Mesenchymal stem cell (in vitro differentiated cells and primary cell): Measurements from ENCODE around the gene MOCOS.

Source experiments
- DNase-seq: peaks from one replicate; pipeline ENCODE4 v3.0.0-alpha.2; 2013
- H2AFZ ChIP-seq: one replicate; pipeline ENCODE4 v1.6.1; 2013; ENCODE audit warnings: low read depth, mild to moderate bottlenecking, control low read depth, inconsistent platforms, low read length, moderate library complexity
- H2AK5ac ChIP-seq: 2 replicates; pipeline ENCODE4 v1.6.1; 2013; ENCODE audit warnings: low read length, moderate library complexity, mild to moderate bottlenecking, inconsistent platforms; ENCODE audit not compliant: severe bottlenecking
- H2BK120ac ChIP-seq: one replicate; pipeline ENCODE4 v1.6.1; 2013; ENCODE audit warnings: low read depth, mild to moderate bottlenecking, inconsistent platforms, low read length, moderate library complexity
- H2BK12ac ChIP-seq, 2 experiments: one replicate each; pipeline ENCODE4 v1.6.1; 2013; ENCODE audit warnings: inconsistent platforms in 2 of 2, low read length in 2 of 2, mild to moderate bottlenecking in 2 of 2, moderate library complexity in 2 of 2, control low read depth in 1 of 2
- H2BK15ac ChIP-seq: one replicate; pipeline ENCODE4 v1.6.1; 2013; ENCODE audit warnings: mild to moderate bottlenecking, low read depth, inconsistent platforms; ENCODE audit not compliant: poor library complexity, severe bottlenecking
- H2BK5ac ChIP-seq: 2 replicates; pipeline ENCODE4 v1.6.1; 2013; ENCODE audit warnings: low read depth, mild to moderate bottlenecking, low read length, control low read depth, inconsistent platforms; ENCODE audit not compliant: poor library complexity, severe bottlenecking
- H3K14ac ChIP-seq, 2 experiments: one replicate each; pipeline ENCODE4 v1.6.1; 2013; ENCODE audit warnings: inconsistent platforms in 2 of 2, low read length in 2 of 2, control low read depth in 1 of 2, mild to moderate bottlenecking in 1 of 2, moderate library complexity in 1 of 2
- H3K18ac ChIP-seq, 2 experiments: one replicate each; pipeline ENCODE4 v1.6.1; 2013; ENCODE audit warnings: inconsistent platforms in 2 of 2, low read length in 2 of 2, control low read depth in 1 of 2, low read depth in 1 of 2, mild to moderate bottlenecking in 1 of 2
- H3K23ac ChIP-seq, 2 experiments: one replicate each; pipeline ENCODE4 v1.6.1; 2013; ENCODE audit warnings: inconsistent platforms in 2 of 2, low read length in 2 of 2, mild to moderate bottlenecking in 2 of 2, moderate library complexity in 2 of 2, control low read depth in 1 of 2
- H3K27ac ChIP-seq: 2 replicates; pipeline ENCODE4 v1.5.1; 2013; ENCODE audit warnings: mild to moderate bottlenecking, moderate library complexity, low read length, control low read depth, inconsistent platforms; ENCODE audit not compliant: poor library complexity, severe bottlenecking
- H3K27me3 ChIP-seq, 2 experiments: 2 replicates each; pipeline versions ENCODE4 v1.6.1 to v1.7.0; 2013; ENCODE audit warnings: low read length in 2 of 2, mild to moderate bottlenecking in 2 of 2, moderate library complexity in 2 of 2, control low read depth in 1 of 2, inconsistent platforms in 1 of 2; ENCODE audit not compliant: control insufficient read depth in 1 of 2, insufficient read depth in 1 of 2
- H3K36me3 ChIP-seq, 2 experiments: 2 replicates each; pipeline versions ENCODE4 v1.6.1 to v1.7.0; 2013; ENCODE audit warnings: low read length in 2 of 2, control low read depth in 1 of 2, inconsistent platforms in 1 of 2, low read depth in 1 of 2, mild to moderate bottlenecking in 1 of 2; ENCODE audit not compliant: insufficient read depth in 2 of 2, control insufficient read depth in 1 of 2
- H3K4ac ChIP-seq, 2 experiments: one replicate each; pipeline ENCODE4 v1.6.1; 2013; ENCODE audit warnings: inconsistent platforms in 2 of 2, low read length in 2 of 2, mild to moderate bottlenecking in 2 of 2, moderate library complexity in 2 of 2, control low read depth in 1 of 2, low read depth in 1 of 2
- H3K4me1 ChIP-seq: 2 replicates; pipeline ENCODE4 v1.6.1; 2013; ENCODE audit warnings: low read depth, low read length, control low read depth; ENCODE audit not compliant: control insufficient read depth, insufficient read depth
- H3K4me2 ChIP-seq: 2 replicates; pipeline ENCODE4 v1.6.1; 2013; ENCODE audit warnings: low read length, mild to moderate bottlenecking, inconsistent platforms; ENCODE audit not compliant: poor library complexity, severe bottlenecking
- H3K4me3 ChIP-seq, 2 experiments: 2 replicates each; pipeline versions ENCODE4 v1.5.1 to v1.7.0; 2013; ENCODE audit warnings: low read length in 2 of 2, mild to moderate bottlenecking in 2 of 2, control low read depth in 1 of 2, low read depth in 1 of 2; ENCODE audit not compliant: insufficient read depth in 1 of 2
- H3K79me1 ChIP-seq: replicated peaks from 2 replicates; pipeline ENCODE4 v1.6.1; 2013; ENCODE audit warnings: mild to moderate bottlenecking, control low read depth, low read length, inconsistent platforms; ENCODE audit not compliant: poor library complexity, severe bottlenecking
- H3K9ac ChIP-seq: 2 replicates; pipeline ENCODE4 v1.7.0; 2013; ENCODE audit warnings: mild to moderate bottlenecking, low read length, moderate library complexity
- H3K9me3 ChIP-seq: 2 replicates; pipeline ENCODE4 v1.7.0; 2013; ENCODE audit warnings: mild to moderate bottlenecking, low read length; ENCODE audit not compliant: control insufficient read depth
- H4K8ac ChIP-seq: one replicate; pipeline ENCODE4 v1.6.1; 2013; ENCODE audit warnings: inconsistent platforms, mild to moderate bottlenecking, low read length, moderate library complexity
- H4K91ac ChIP-seq: one replicate; pipeline ENCODE4 v1.6.1; 2013; ENCODE audit warnings: mild to moderate bottlenecking, low read length, inconsistent platforms
- whole genome bisulfite sequencing: methylation state at CpG from one replicate; pipeline ENCODE4 v1.1.7; 2013; ENCODE audit warnings: mixed read lengths; 5-methylcytosine and 5-hydroxymethylcytosine counted together

The MOCOS gene

GRCh38 chr18:36314754-36315153, 127.5 kb downstream of the MOCOS start:
- H3K9ac ChIP-seq: peak overlapping the region; percentile 63
- H2AFZ ChIP-seq: no peak overlapping the region
- no peak overlapping the region for H3K18ac ChIP-seq
- WGBS: 31% methylated on average over 4 of the region's 4 CpGs
- peak; percentile 83 for DNase-seq
- peaks cover 0 to 4% of the 10 kb centered on the region in 2 experiments for H3K36me3 ChIP-seq
- H2BK12ac ChIP-seq: peak overlapping the region in 1 of 2 experiments; percentile 84
- no peak overlapping the region for H3K23ac ChIP-seq
- peaks cover 39% of the 10 kb centered on the region for H3K4me1 ChIP-seq
- no peak overlapping the region for H3K4me3 ChIP-seq
- H3K9me3 ChIP-seq: peaks cover 7% of the 10 kb centered on the region
- no peak overlapping the region for H2BK15ac ChIP-seq
- no peak overlapping the region for H2BK120ac ChIP-seq
- H2BK5ac ChIP-seq: no peak overlapping the region
- H3K27me3 ChIP-seq: no peaks in the 10 kb centered on the region
- H2AK5ac ChIP-seq: peak overlapping the region; percentile 96
- peak overlapping the region; percentile 99 for H3K27ac ChIP-seq
- peak overlapping the region; percentile 35 for H3K4me2 ChIP-seq
- H3K14ac ChIP-seq: no peak overlapping the region
- H4K8ac ChIP-seq: no peak overlapping the region
- H4K91ac ChIP-seq: no peak overlapping the region
- no peak overlapping the region for H3K4ac ChIP-seq
- peaks cover 12% of the 10 kb centered on the region for H3K79me1 ChIP-seq

- Histone ChIP-seq H3K18ac (peak overlapping the region in 1 of 2 experiments; percentile 44), H2BK5ac (peak overlapping the region; percentile 92), H3K27me3 (no peaks in the 10 kb centered on the region), H2BK12ac (peak overlapping the region in 1 of 2 experiments; percentile 96), H3K14ac (no peak overlapping the region), H2BK15ac (no peak overlapping the region), H3K4ac (peak overlapping the region in 1 of 2 experiments; percentile 24), H3K9ac (peak overlapping the region; percentile 63), H2BK120ac (no peak overlapping the region), H3K79me1 (peaks cover 12% of the 10 kb centered on the region), H3K4me3 (no peak overlapping the region), H3K27ac (peak overlapping the region; percentile 99), H3K9me3 (peaks cover 7% of the 10 kb centered on the region), H2AK5ac (peak overlapping the region; percentile 96), H3K4me1 (peaks cover 34% of the 10 kb centered on the region), H2AFZ (no peak overlapping the region), H4K8ac (no peak overlapping the region), H3K4me2 (no peak overlapping the region), H3K36me3 (peaks cover 0 to 4% of the 10 kb centered on the region in 2 experiments), H4K91ac (no peak overlapping the region), H3K23ac (no peak overlapping the region)
- peak; percentile 45 for DNase-seq
- WGBS: 57% methylated on average over 9 of the region's 10 CpGs
These were observed 128.4 kb downstream of the MOCOS start for GRCh38 chr18:36315736-36316135.

- Histone ChIP-seq H3K4me2 (no peak overlapping the region), H3K14ac (no peak overlapping the region), H4K8ac (no peak overlapping the region), H3K9me3 (peaks cover 7% of the 10 kb centered on the region), H3K9ac (peak overlapping the region; percentile 63), H3K79me1 (peaks cover 14% of the 10 kb centered on the region), H2BK15ac (no peak overlapping the region), H4K91ac (no peak overlapping the region), H2AK5ac (peak overlapping the region; percentile 92), H3K23ac (no peak overlapping the region), H2BK5ac (no peak overlapping the region), H3K27me3 (no peaks in the 10 kb centered on the region), H2BK12ac (no peak overlapping the region), H3K4me1 (peaks cover 31% of the 10 kb centered on the region), H3K18ac (no peak overlapping the region), H2AFZ (no peak overlapping the region), H3K4me3 (no peak overlapping the region), H2BK120ac (no peak overlapping the region), H3K36me3 (peaks cover 0 to 4% of the 10 kb centered on the region in 2 experiments), H3K27ac (peak overlapping the region; percentile 99), H3K4ac (no peak overlapping the region)
- no peak for DNase-seq
- WGBS: 81% methylated on average over 2 of the region's 2 CpGs
These were observed 128.9 kb downstream of the MOCOS start for GRCh38 chr18:36316246-36316645.
